Neural progenitor cell (in vitro differentiated cells): ENCODE measurements around the gene TUFT1.

Experiments used
- CTCF ChIP-seq: fragments of 200-600 bp; sonication (generic); IDR thresholded peaks from 2 replicates; pipeline ENCODE4 v1.5.1; 2017; ENCODE audit warnings: antibody characterized with exemption, mild to moderate bottlenecking
- EZH2 ChIP-seq: fragments of 200-600 bp; sonication (generic); IDR thresholded peaks from 2 replicates; pipeline ENCODE4 v1.6.1; 2017; ENCODE audit warnings: antibody characterized with exemption, mild to moderate bottlenecking, moderate library complexity
- EZH2phosphoT487 ChIP-seq: fragments of 200-600 bp; sonication (generic); IDR thresholded peaks from 2 replicates; pipeline ENCODE4 v1.6.1; 2017; ENCODE audit warnings: antibody characterized with exemption

DNA sequence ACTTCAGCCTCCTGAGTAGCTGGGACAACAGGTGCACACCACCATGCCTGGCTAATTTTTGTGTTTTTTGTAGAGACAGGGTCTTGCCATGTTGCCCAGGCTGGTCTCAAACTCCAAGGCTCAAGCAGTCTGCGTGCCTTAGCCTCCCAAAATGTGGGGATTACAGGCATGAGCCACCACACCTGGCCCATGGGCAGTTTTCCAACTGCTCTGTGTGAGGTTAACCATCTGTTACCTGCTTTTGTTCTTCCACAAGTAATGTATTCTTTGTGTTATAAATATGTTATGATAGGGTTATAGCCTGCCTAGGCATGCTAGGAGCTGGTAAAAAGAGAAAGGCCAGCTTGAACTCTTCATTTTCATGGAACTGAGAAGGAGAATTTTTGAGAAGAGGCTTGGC is 30.7 kb downstream of the TUFT1 start:
- TF ChIP-seq CTCF (no peak), EZH2 (no peak), EZH2phosphoT487 (no peak)
